HepG2 (cell line): ENCODE data around the gene INO80E. TPM values are rescaled to one million over a fixed set of nuclear protein-coding genes. Genes with fewer than 3 reads are reported as not detected.
A peak's percentile ranks its signal among the peaks of the same experiment; 100 is the strongest.

ENCODE experiments used
- ADNP ChIP-seq: sonication (generic); formaldehyde crosslinking; IDR thresholded peaks from 2 replicates; pipeline ENCODE4 v1.4.0; 2020; ENCODE audit warnings: missing genetic modification reagents
- BORCS8-MEF2B ChIP-seq: sonication (generic); formaldehyde crosslinking; IDR thresholded peaks from 2 replicates; pipeline ENCODE4 v1.8.0; 2022; ENCODE audit warnings: mild to moderate bottlenecking, missing genetic modification reagents
- ETV5 ChIP-seq: IDR thresholded peaks from 2 replicates; pipeline ENCODE4 v1.6.1; 2018; ENCODE audit warnings: missing biosample characterization, missing genetic modification reagents, inconsistent platforms, borderline replicate concordance
- FOSL2 ChIP-seq: sonication (generic); formaldehyde crosslinking; IDR thresholded peaks from 2 replicates; pipeline ENCODE4 v1.4.0; 2020; ENCODE audit warnings: missing genetic modification reagents
- GATAD2A ChIP-seq: IDR thresholded peaks from 2 replicates; pipeline ENCODE4 v1.6.1; 2016
- HNRNPL ChIP-seq: fragments of 200-400 bp; formaldehyde crosslinking; IDR thresholded peaks from 2 replicates; pipeline ENCODE4 v1.6.1; 2017; ENCODE audit warnings: mild to moderate bottlenecking, low read depth, low read length
- HOXA3 ChIP-seq: sonication (generic); formaldehyde crosslinking; IDR thresholded peaks from 2 replicates; pipeline ENCODE4 v1.5.0; 2020; ENCODE audit warnings: missing genetic modification reagents
- JUN ChIP-seq: sonication (generic); formaldehyde crosslinking; IDR thresholded peaks from 2 replicates; pipeline ENCODE4 v1.4.0; 2020; ENCODE audit warnings: mild to moderate bottlenecking, missing genetic modification reagents
- MXD4 ChIP-seq: IDR thresholded peaks from 2 replicates; pipeline ENCODE4 v1.6.1; 2016; ENCODE audit warnings: mild to moderate bottlenecking, missing biosample characterization, missing genetic modification reagents
- NCOA1 ChIP-seq: sonication (generic); formaldehyde crosslinking; IDR thresholded peaks from 2 replicates; pipeline ENCODE4 v1.9.0; 2021; ENCODE audit warnings: missing genetic modification reagents
- NFYB ChIP-seq: sonication (generic); formaldehyde crosslinking; IDR thresholded peaks from 2 replicates; pipeline ENCODE4 v1.4.0; 2020; ENCODE audit warnings: missing genetic modification reagents
- NR2F6 ChIP-seq, 2 experiments: IDR thresholded peaks; 2 replicates each; pipeline ENCODE4 v1.6.1; 2016; ENCODE audit warnings: antibody characterized with exemption in 1 of 2, mild to moderate bottlenecking in 1 of 2
- NRL ChIP-seq: sonication (generic); formaldehyde crosslinking; IDR thresholded peaks from 2 replicates; pipeline ENCODE4 v1.5.0; 2020; ENCODE audit warnings: missing genetic modification reagents, mild to moderate bottlenecking, moderate library complexity, borderline replicate concordance
- RBM39 ChIP-seq: fragments of 200-400 bp; formaldehyde crosslinking; IDR thresholded peaks from one replicate; pipeline ENCODE4 v1.6.1; 2018; ENCODE audit warnings: antibody characterized with exemption, mild to moderate bottlenecking, low read depth, low read length; ENCODE audit not compliant: poor library complexity, severe bottlenecking
- SIX4 ChIP-seq: sonication (generic); formaldehyde crosslinking; IDR thresholded peaks from 2 replicates; pipeline ENCODE4 v1.4.0; 2020; ENCODE audit warnings: missing genetic modification reagents
- SMC3 ChIP-seq: IDR thresholded peaks from 2 replicates; pipeline ENCODE4 v1.6.1; 2011; ENCODE audit warnings: low read length, improper control_type of control experiment
- XRCC5 ChIP-seq: fragments of 200-400 bp; formaldehyde crosslinking; optimal IDR thresholded peaks from 2 replicates; pipeline ENCODE3; 2017; ENCODE audit warnings: mild to moderate bottlenecking, low read length
- YY1 ChIP-seq: IDR thresholded peaks from 2 replicates; pipeline ENCODE4 v1.6.1; 2011; ENCODE audit warnings: low read length, low read depth, moderate library complexity, mild to moderate bottlenecking; ENCODE audit not compliant: insufficient read depth, insufficient replicate concordance
- ZNF143 ChIP-seq: sonication (generic); formaldehyde crosslinking; IDR thresholded peaks from 2 replicates; pipeline ENCODE4 v1.4.0; 2020; ENCODE audit warnings: missing genetic modification reagents
- ZNF225 ChIP-seq: sonication (generic); formaldehyde crosslinking; IDR thresholded peaks from 2 replicates; pipeline ENCODE4 v1.4.0; 2020; ENCODE audit warnings: mild to moderate bottlenecking, missing genetic modification reagents
- ZNF343 ChIP-seq: sonication (generic); formaldehyde crosslinking; IDR thresholded peaks from 2 replicates; pipeline ENCODE4 v1.4.0; 2020; ENCODE audit warnings: mild to moderate bottlenecking, missing genetic modification reagents
- ZNF512 ChIP-seq: sonication (generic); formaldehyde crosslinking; IDR thresholded peaks from 2 replicates; pipeline ENCODE4 v1.4.0; 2020; ENCODE audit warnings: mild to moderate bottlenecking, missing genetic modification reagents
- ZNF547 ChIP-seq: sonication (generic); formaldehyde crosslinking; IDR thresholded peaks from 2 replicates; pipeline ENCODE4 v1.5.1; 2020; ENCODE audit warnings: mild to moderate bottlenecking, missing genetic modification reagents
- ZSCAN12 ChIP-seq: sonication (generic); formaldehyde crosslinking; IDR thresholded peaks from 2 replicates; pipeline ENCODE4 v1.9.0; 2021; ENCODE audit warnings: mild to moderate bottlenecking, missing genetic modification reagents
- polyA plus RNA-seq, 8 experiments: library from polyadenylated mRNA; depleted of rRNA in 3 of 8; stranded (reverse) in 7 of 8; unstranded in 1 of 8; fragments of >200 nt; fragmentation: Illumina TruSeq in 4 of 8; extraction: Trizol in 4 of 8; gene quantifications; 2 replicates each; pipeline versions ENCODE4 v1.2.1 to v1.2.3, GENCODE V29; 2011 to 2016; ENCODE audit warnings: low read depth in 4 of 8, missing spikeins in 1 of 8, mixed read lengths in 1 of 8; ENCODE audit not compliant: insufficient read depth in 1 of 8
- total RNA-seq, 5 experiments: library from RNA; depleted of rRNA; stranded (reverse); fragments of >200 nt; fragmentation: Illumina TruSeq; extraction: Trizol; gene quantifications; 2 replicates each; pipeline ENCODE4 v1.2.3, GENCODE V29; 2016; ENCODE audit warnings: low read depth in 1 of 5
- TF ChIP-seq, protein P1 (sequence below): sonication (generic); formaldehyde crosslinking; IDR thresholded peaks from 2 replicates; pipeline ENCODE4 v1.4.0; 2020; ENCODE audit warnings: missing genetic modification reagents
- TF ChIP-seq, protein P2 (sequence below): sonication (generic); formaldehyde crosslinking; IDR thresholded peaks from 2 replicates; pipeline ENCODE4 v1.4.0; 2020; ENCODE audit warnings: mild to moderate bottlenecking, missing genetic modification reagents
- TF ChIP-seq, protein P3 (sequence below): IDR thresholded peaks from 2 replicates; pipeline ENCODE4 v1.6.1; 2016; ENCODE audit warnings: missing compliant biosample characterization, missing genetic modification reagents, borderline replicate concordance

INO80E gene
- total and polyA plus RNA-seq, 2 of the 13 experiments (the other 11 are each of a cell fraction or from before 2014, with no cell fraction given), result 25.8 to 45.6 TPM

DNA sequence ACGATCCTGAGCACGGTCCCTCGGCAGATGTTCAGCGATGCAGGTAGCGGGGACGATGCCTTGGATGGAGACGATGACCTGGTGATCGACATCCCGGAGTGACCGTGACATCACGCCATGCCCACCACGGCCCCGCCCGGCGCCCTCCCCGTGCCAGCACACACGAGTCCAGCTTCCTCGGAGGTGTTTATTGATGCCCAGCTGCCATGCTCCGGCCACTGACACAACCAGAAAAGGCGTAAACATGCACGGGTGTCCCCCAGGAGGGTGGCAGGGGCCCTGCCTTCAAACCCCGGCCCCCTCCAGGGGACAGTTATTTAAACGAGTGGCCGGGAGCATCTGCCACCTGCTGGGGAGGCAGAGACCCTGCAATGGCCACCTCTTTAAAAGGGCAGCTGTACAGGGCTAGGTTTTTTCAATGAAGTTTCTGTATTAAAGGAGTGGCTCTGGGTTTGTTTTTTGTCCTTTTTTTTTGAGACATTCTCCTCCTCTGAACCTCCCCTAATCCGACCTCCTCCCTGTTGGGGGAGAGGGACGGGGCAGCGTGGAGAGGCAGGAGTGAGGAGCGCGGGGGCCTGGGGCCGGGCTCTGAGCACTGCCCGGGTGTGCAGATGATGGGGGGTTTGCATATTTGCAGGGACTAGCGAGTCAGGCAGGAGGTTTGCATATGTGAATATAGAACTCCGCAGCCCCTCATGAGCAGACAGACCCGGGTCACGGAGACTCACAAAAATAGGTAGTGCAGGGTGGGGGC is 9.5 kb downstream of the INO80E start (continued):
- TF ChIP-seq, protein P1, sequence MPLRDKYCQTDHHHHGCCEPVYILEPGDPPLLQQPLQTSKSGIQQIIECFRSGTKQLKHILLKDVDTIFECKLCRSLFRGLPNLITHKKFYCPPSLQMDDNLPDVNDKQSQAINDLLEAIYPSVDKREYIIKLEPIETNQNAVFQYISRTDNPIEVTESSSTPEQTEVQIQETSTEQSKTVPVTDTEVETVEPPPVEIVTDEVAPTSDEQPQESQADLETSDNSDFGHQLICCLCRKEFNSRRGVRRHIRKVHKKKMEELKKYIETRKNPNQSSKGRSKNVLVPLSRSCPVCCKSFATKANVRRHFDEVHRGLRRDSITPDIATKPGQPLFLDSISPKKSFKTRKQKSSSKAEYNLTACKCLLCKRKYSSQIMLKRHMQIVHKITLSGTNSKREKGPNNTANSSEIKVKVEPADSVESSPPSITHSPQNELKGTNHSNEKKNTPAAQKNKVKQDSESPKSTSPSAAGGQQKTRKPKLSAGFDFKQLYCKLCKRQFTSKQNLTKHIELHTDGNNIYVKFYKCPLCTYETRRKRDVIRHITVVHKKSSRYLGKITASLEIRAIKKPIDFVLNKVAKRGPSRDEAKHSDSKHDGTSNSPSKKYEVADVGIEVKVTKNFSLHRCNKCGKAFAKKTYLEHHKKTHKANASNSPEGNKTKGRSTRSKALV (CRISPR knock-in tag), result no peak
- TF ChIP-seq ETV5 (0 out of 2 replicates have a peak, but pooled peaks have one; percentile 14), ZNF143 (CRISPR knock-in tag) (no peak), GATAD2A (CRISPR knock-in tag) (no peak), ZNF512 (no peak), SMC3 (peak; percentile 88), HOXA3 (0 out of 2 replicates have a peak, but pooled peaks have one; percentile 37), ZNF547 (CRISPR knock-in tag) (no peak), JUN (CRISPR knock-in tag) (no peak), ZNF225 (CRISPR knock-in tag) (no peak), NFYB (CRISPR knock-in tag) (no peak), XRCC5 (peak; percentile 85), BORCS8-MEF2B (CRISPR knock-in tag) (no peak), NCOA1 (CRISPR knock-in tag) (no peak), ADNP (CRISPR knock-in tag) (no peak), YY1 (peak; percentile 57), RBM39 (peak; percentile 38), NRL (CRISPR knock-in tag) (0 out of 2 replicates have a peak, but pooled peaks have one; percentile 30), NR2F6 (IDR thresholded peaks at IDR 0.05) (no peak), NR2F6 (CRISPR knock-in tag; IDR thresholded peaks at IDR 0.05) (no peak), SIX4 (CRISPR knock-in tag) (no peak), FOSL2 (CRISPR knock-in tag) (peak; percentile 30; the same call in 1 of the 2 replicates), ZSCAN12 (0 out of 2 replicates have a peak, but pooled peaks have one; percentile 40), HNRNPL (peak; percentile 83), ZNF343 (CRISPR knock-in tag) (no peak), MXD4 (CRISPR knock-in tag) (no peak)
- TF ChIP-seq, protein P2, sequence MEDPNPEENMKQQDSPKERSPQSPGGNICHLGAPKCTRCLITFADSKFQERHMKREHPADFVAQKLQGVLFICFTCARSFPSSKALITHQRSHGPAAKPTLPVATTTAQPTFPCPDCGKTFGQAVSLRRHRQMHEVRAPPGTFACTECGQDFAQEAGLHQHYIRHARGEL (CRISPR knock-in tag), result no peak
- TF ChIP-seq, protein P3, sequence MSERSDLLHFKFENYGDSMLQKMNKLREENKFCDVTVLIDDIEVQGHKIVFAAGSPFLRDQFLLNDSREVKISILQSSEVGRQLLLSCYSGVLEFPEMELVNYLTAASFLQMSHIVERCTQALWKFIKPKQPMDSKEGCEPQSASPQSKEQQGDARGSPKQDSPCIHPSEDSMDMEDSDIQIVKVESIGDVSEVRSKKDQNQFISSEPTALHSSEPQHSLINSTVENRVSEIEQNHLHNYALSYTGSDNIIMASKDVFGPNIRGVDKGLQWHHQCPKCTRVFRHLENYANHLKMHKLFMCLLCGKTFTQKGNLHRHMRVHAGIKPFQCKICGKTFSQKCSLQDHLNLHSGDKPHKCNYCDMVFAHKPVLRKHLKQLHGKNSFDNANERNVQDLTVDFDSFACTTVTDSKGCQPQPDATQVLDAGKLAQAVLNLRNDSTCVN (CRISPR knock-in tag), result no peak
